Activated CD8-positive, alpha-beta T cell treated with anti-CD3 and anti-CD28 coated beads, Interleukin-2, amount 10 ng/mL, durations not matched to agents 7 days and 5 days (primary cell): ENCODE data around the gene MAN1A2. TPM values are rescaled to one million over a fixed set of nuclear protein-coding genes. Genes with fewer than 3 reads are reported as not detected.

ENCODE experiments used
- ATAC-seq: fragments of 150-1000 bp; cut with Tn5 transposase; one replicate; pipeline ENCODE4 v1.10.0; 2021; ENCODE audit warnings: moderate library complexity
- CTCF ChIA-PET: fragments of 350-600 bp; sonication (Branson Sonifier 250); formaldehyde crosslinking; loops from one replicate; lab custom pipeline; 2021; ENCODE audit warnings: antibody characterized with exemption; lab: Charles Lee
- POLR2A ChIA-PET: fragments of 350-600 bp; sonication (Branson Sonifier 250); formaldehyde crosslinking; loops from one replicate; lab custom pipeline; 2021; ENCODE audit warnings: antibody characterized with exemption; lab: Charles Lee
- DNase-seq: peaks from one replicate; pipeline ENCODE4 v3.0.0-alpha.2; 2020
- H3K27ac Mint-ChIP-seq: one replicate; pipeline ENCODE4 v1.8.0; 2021; ENCODE audit warnings: mild to moderate bottlenecking, mixed read lengths
- H3K27me3 Mint-ChIP-seq: one replicate; pipeline ENCODE4 v1.8.0; 2021; ENCODE audit warnings: low read depth, mixed read lengths
- H3K36me3 Mint-ChIP-seq: one replicate; pipeline ENCODE4 v1.8.0; 2021; ENCODE audit warnings: low read depth, mixed read lengths
- H3K4me1 Mint-ChIP-seq: one replicate; pipeline ENCODE4 v1.8.0; 2021; ENCODE audit warnings: low read depth, mixed read lengths
- H3K4me3 Mint-ChIP-seq: one replicate; pipeline ENCODE4 v1.8.0; 2021; ENCODE audit warnings: mild to moderate bottlenecking, mixed read lengths
- H3K9me3 Mint-ChIP-seq: one replicate; pipeline ENCODE4 v1.8.0; 2022; ENCODE audit warnings: mixed read lengths; ENCODE audit not compliant: insufficient read depth
- total RNA-seq, 2 experiments: library from RNA; stranded (reverse); gene quantifications; one replicate each; pipeline ENCODE4 v1.2.3, GENCODE V29; 2021

MAN1A2 gene
- total RNA-seq, 2 experiments from 2014 or later: 32.8 to 33.2 TPM

- ATAC-seq (no peak), DNase-seq (no peak)
- peaks cover 5% of the 10 kb centered on the region for H3K36me3 Mint-ChIP-seq
- ChIA-PET CTCF (interaction anchor here (1.3 kb wide), 1 partner anchor 24 kb away, joined by 4 read pairs; no protein-coding TSS in a partner anchor), POLR2A (no interaction called here)
- no peaks in the 10 kb centered on the region for H3K27me3 Mint-ChIP-seq
- no peak overlapping the region for H3K4me3 Mint-ChIP-seq
- no peak overlapping the region for H3K27ac Mint-ChIP-seq
- H3K9me3 Mint-ChIP-seq: no peaks in the 10 kb centered on the region
- H3K4me1 Mint-ChIP-seq: peaks cover 37% of the 10 kb centered on the region
These were observed 3.6 kb upstream of the MAN1A2 start for GRCh38 chr1:117363571-117364048.

GRCh38 chr1:117364240-117364639, 3.0 kb upstream of the MAN1A2 start:
- H3K27ac Mint-ChIP-seq: no peak overlapping the region
- ATAC-seq: no peak
- no peaks in the 10 kb centered on the region for H3K27me3 Mint-ChIP-seq
- POLR2A ChIA-PET: no interaction called here
- no peaks in the 10 kb centered on the region for H3K9me3 Mint-ChIP-seq
- no peak overlapping the region for H3K4me3 Mint-ChIP-seq
- H3K36me3 Mint-ChIP-seq: peaks cover 7% of the 10 kb centered on the region
- peaks cover 37% of the 10 kb centered on the region for H3K4me1 Mint-ChIP-seq
- CTCF ChIA-PET: interaction anchor here (1.3 kb wide), 1 partner anchor 24 kb away, joined by 4 read pairs; no protein-coding TSS in a partner anchor
- no peak for DNase-seq

- peak overlapping the region; percentile 97 for H3K27ac Mint-ChIP-seq
- DNase-seq (no peak), ATAC-seq (no peak)
- peaks cover 9% of the 10 kb centered on the region for H3K36me3 Mint-ChIP-seq
- ChIA-PET CTCF (interaction anchor here (0.7 to 1.5 kb wide), 4 partner anchors 18 to 305 kb away, joined by 3 to 5 read pairs (median 3); no protein-coding TSS in a partner anchor), POLR2A (no interaction called here)
- peaks cover 37% of the 10 kb centered on the region for H3K4me1 Mint-ChIP-seq
- H3K4me3 Mint-ChIP-seq: peak overlapping the region; percentile 96
- no peaks in the 10 kb centered on the region for H3K9me3 Mint-ChIP-seq
- H3K27me3 Mint-ChIP-seq: no peaks in the 10 kb centered on the region
These were observed 1.7 kb upstream of the MAN1A2 start for GRCh38 chr1:117365350-117366176.

GRCh38 chr1:117366177-117367045, 838 bp upstream of the MAN1A2 start:
- DNase-seq (peak; percentile 83), ATAC-seq (peak; percentile 71)
- Mint-ChIP-seq H3K27ac (peak overlapping the region; percentile 97), H3K4me3 (peak overlapping the region; percentile 96), H3K4me1 (peaks cover 41% of the 10 kb centered on the region), H3K27me3 (no peaks in the 10 kb centered on the region), H3K9me3 (no peaks in the 10 kb centered on the region), H3K36me3 (peaks cover 13% of the 10 kb centered on the region)
- ChIA-PET CTCF (interaction anchor here (1.2 to 1.5 kb wide), 3 partner anchors 19 to 168 kb away, joined by 3 to 5 read pairs (median 3); no protein-coding TSS in a partner anchor), POLR2A (interaction anchor here (0.5 to 1.3 kb wide), 5 partner anchors 8 to 424 kb away, joined by 3 to 7 read pairs (median 4); no protein-coding TSS in a partner anchor)

GRCh38 chr1:117368116-117369108, 1.2 kb downstream of the MAN1A2 start:
- POLR2A ChIA-PET: interaction anchor here (1.0 to 1.3 kb wide), 2 partner anchors 10 to 20 kb away, joined by 3 to 5 read pairs; no protein-coding TSS in a partner anchor
- H3K9me3 Mint-ChIP-seq: no peaks in the 10 kb centered on the region
- H3K27ac Mint-ChIP-seq: peak overlapping the region; percentile 88
- no peaks in the 10 kb centered on the region for H3K27me3 Mint-ChIP-seq
- CTCF ChIA-PET: interaction anchor here (0.8 to 1.9 kb wide), 5 partner anchors 29 to 390 kb away, joined by 3 to 4 read pairs (median 4); no protein-coding TSS in a partner anchor
- H3K4me3 Mint-ChIP-seq: peak overlapping the region; percentile 79
- peak; percentile 42 for DNase-seq
- ATAC-seq: no peak
- peaks cover 52% of the 10 kb centered on the region for H3K4me1 Mint-ChIP-seq
- peaks cover 13% of the 10 kb centered on the region for H3K36me3 Mint-ChIP-seq

GRCh38 chr1:117370071-117370470, 2.8 kb downstream of the MAN1A2 start:
- Mint-ChIP-seq H3K27me3 (no peaks in the 10 kb centered on the region), H3K4me3 (peak overlapping the region; percentile 79), H3K4me1 (peaks cover 46% of the 10 kb centered on the region), H3K9me3 (no peaks in the 10 kb centered on the region), H3K36me3 (peaks cover 13% of the 10 kb centered on the region), H3K27ac (no peak overlapping the region)
- ChIA-PET CTCF (interaction anchor here (1.6 to 1.9 kb wide), 2 partner anchors 165 to 388 kb away, joined by 4 read pairs; no protein-coding TSS in a partner anchor), POLR2A (no interaction called here)
- ATAC-seq: no peak
- DNase-seq: no peak

- H3K4me3 Mint-ChIP-seq: peak overlapping the region; percentile 79
- H3K9me3 Mint-ChIP-seq: no peaks in the 10 kb centered on the region
- POLR2A ChIA-PET: no interaction called here
- peaks cover 13% of the 10 kb centered on the region for H3K36me3 Mint-ChIP-seq
- peaks cover 43% of the 10 kb centered on the region for H3K4me1 Mint-ChIP-seq
- no peak for DNase-seq
- no peak for ATAC-seq
- no peak overlapping the region for H3K27ac Mint-ChIP-seq
- CTCF ChIA-PET: no interaction called here
- no peaks in the 10 kb centered on the region for H3K27me3 Mint-ChIP-seq
These were observed 3.3 kb downstream of the MAN1A2 start for GRCh38 chr1:117370509-117370908.

GRCh38 chr1:117371441-117372151, 4.3 kb downstream of the MAN1A2 start:
- no peak for DNase-seq
- peaks cover 16% of the 10 kb centered on the region for H3K36me3 Mint-ChIP-seq
- no peak for ATAC-seq
- H3K27me3 Mint-ChIP-seq: no peaks in the 10 kb centered on the region
- H3K4me3 Mint-ChIP-seq: peak overlapping the region; percentile 8
- CTCF ChIA-PET: interaction anchor here (0.9 kb wide), 1 partner anchor 858 kb away, joined by 5 read pairs; no protein-coding TSS in a partner anchor
- H3K27ac Mint-ChIP-seq: no peak overlapping the region
- POLR2A ChIA-PET: no interaction called here
- H3K4me1 Mint-ChIP-seq: peaks cover 36% of the 10 kb centered on the region
- no peaks in the 10 kb centered on the region for H3K9me3 Mint-ChIP-seq

GRCh38 chr1:117372863-117373412, 5.7 kb downstream of the MAN1A2 start:
- ATAC-seq (no peak), DNase-seq (no peak)
- Mint-ChIP-seq H3K4me3 (no peak overlapping the region), H3K27me3 (no peaks in the 10 kb centered on the region), H3K27ac (no peak overlapping the region), H3K36me3 (peaks cover 17% of the 10 kb centered on the region), H3K4me1 (peaks cover 36% of the 10 kb centered on the region), H3K9me3 (no peaks in the 10 kb centered on the region)
- ChIA-PET POLR2A (no interaction called here), CTCF (no interaction called here)

- H3K4me3 Mint-ChIP-seq: no peak overlapping the region
- POLR2A ChIA-PET: no interaction called here
- peaks cover 28% of the 10 kb centered on the region for H3K4me1 Mint-ChIP-seq
- no peak for DNase-seq
- peaks cover 15% of the 10 kb centered on the region for H3K36me3 Mint-ChIP-seq
- no peak for ATAC-seq
- CTCF ChIA-PET: no interaction called here
- H3K27ac Mint-ChIP-seq: no peak overlapping the region
- no peaks in the 10 kb centered on the region for H3K27me3 Mint-ChIP-seq
- no peaks in the 10 kb centered on the region for H3K9me3 Mint-ChIP-seq
These were observed 6.7 kb downstream of the MAN1A2 start for GRCh38 chr1:117373932-117374331.
